IMR-90 (cell line): Measurements from ENCODE around the gene CREG2. TPM values are rescaled to one million over a fixed set of nuclear protein-coding genes. Genes with fewer than 3 reads are reported as not detected.

Source experiments
- ATAC-seq: fragments of 200-7000 bp; cut with Tn5 transposase; 2 replicates; pipeline ENCODE4 v1.9.1; 2020; ENCODE audit warnings: low read depth, mild to moderate bottlenecking, moderate library complexity
- BruUV-seq: library from RNA; stranded (reverse); fragments of 400-500 nt; replicated peaks from 2 replicates; lab custom pipeline; 2021; lab: Mats Ljungman, UMichigan
- CTCF ChIA-PET: fragments of 300-600 bp; formaldehyde crosslinking; extraction: SDS; loops from one replicate; lab custom pipeline; 2021; ENCODE audit warnings: antibody characterized with exemption; lab: Yijun Ruan, JAX
- POLR2A ChIA-PET: fragments of 300-600 bp; sonication (Branson Sonifier 250); formaldehyde crosslinking; loops from one replicate; lab custom pipeline; 2022; ENCODE audit warnings: antibody characterized with exemption; ENCODE audit not compliant: unreplicated experiment; lab: Charles Lee
- DNase-seq: peaks from one replicate; pipeline ENCODE4 v3.0.0; 2013
- H2AFZ ChIP-seq: replicated peaks from 2 replicates; pipeline ENCODE3; 2013; ENCODE audit warnings: low read length, mild to moderate bottlenecking; ENCODE audit not compliant: poor library complexity
- H2AK5ac ChIP-seq: 2 replicates; pipeline ENCODE4 v1.6.1; 2013; ENCODE audit warnings: low read depth, low read length, inconsistent platforms
- H2AK9ac ChIP-seq: replicated peaks from 2 replicates; pipeline ENCODE3; 2013; ENCODE audit warnings: mild to moderate bottlenecking, low read depth, low read length, moderate library complexity; ENCODE audit not compliant: poor library complexity
- H2BK120ac ChIP-seq: 2 replicates; pipeline ENCODE4 v1.6.1; 2013; ENCODE audit warnings: low read depth, low read length, inconsistent platforms
- H2BK15ac ChIP-seq: 3 replicates; pipeline ENCODE4 v1.6.1; 2013; ENCODE audit warnings: low read depth, low read length, inconsistent platforms
- H2BK20ac ChIP-seq: 2 replicates; pipeline ENCODE4 v1.6.1; 2013; ENCODE audit warnings: low read depth, mild to moderate bottlenecking, inconsistent platforms, low read length, moderate library complexity
- H2BK5ac ChIP-seq: 2 replicates; pipeline ENCODE4 v1.6.1; 2013; ENCODE audit warnings: mild to moderate bottlenecking, low read depth, low read length, inconsistent platforms; ENCODE audit not compliant: poor library complexity, severe bottlenecking
- H3K14ac ChIP-seq: replicated peaks from 2 replicates; pipeline ENCODE4 v1.6.1; 2013; ENCODE audit warnings: low read depth, low read length, inconsistent platforms
- H3K18ac ChIP-seq: 2 replicates; pipeline ENCODE4 v1.6.1; 2013; ENCODE audit warnings: low read depth, low read length, control low read depth
- H3K23ac ChIP-seq: 2 replicates; pipeline ENCODE4 v1.6.1; 2013; ENCODE audit warnings: low read depth, low read length, inconsistent platforms
- H3K27ac ChIP-seq: 2 replicates; pipeline ENCODE4 v1.5.1; 2013; ENCODE audit warnings: mild to moderate bottlenecking, control low read depth, low read length; ENCODE audit not compliant: insufficient read depth
- H3K27me3 ChIP-seq: 2 replicates; pipeline ENCODE4 v1.6.1; 2013; ENCODE audit warnings: low read length; ENCODE audit not compliant: control insufficient read depth, insufficient read depth
- H3K36me3 ChIP-seq: 2 replicates; pipeline ENCODE4 v1.6.1; 2013; ENCODE audit warnings: low read length, mixed read lengths; ENCODE audit not compliant: control insufficient read depth, insufficient read depth
- H3K4ac ChIP-seq: 2 replicates; pipeline ENCODE4 v1.6.1; 2013; ENCODE audit warnings: low read depth, low read length, inconsistent platforms
- H3K4me1 ChIP-seq: 2 replicates; pipeline ENCODE4 v1.6.1; 2013; ENCODE audit warnings: low read length, mixed read lengths; ENCODE audit not compliant: control insufficient read depth, insufficient read depth
- H3K4me2 ChIP-seq: 2 replicates; pipeline ENCODE4 v1.6.1; 2013; ENCODE audit warnings: low read depth, mild to moderate bottlenecking, control low read depth, low read length, moderate library complexity
- H3K4me3 ChIP-seq: 2 replicates; pipeline ENCODE4 v1.5.1; 2013; ENCODE audit warnings: low read depth, mild to moderate bottlenecking, control low read depth, low read length, moderate library complexity; ENCODE audit not compliant: insufficient read depth
- H3K56ac ChIP-seq: 2 replicates; pipeline ENCODE4 v1.6.1; 2013; ENCODE audit warnings: low read length, inconsistent platforms; ENCODE audit not compliant: insufficient read depth; ENCODE audit errors: extremely low read depth
- H3K79me1 ChIP-seq, 2 experiments: 2 replicates each; pipeline ENCODE4 v1.6.1; 2013; ENCODE audit warnings: low read length in 2 of 2, inconsistent platforms in 1 of 2, low read depth in 1 of 2
- H3K9ac ChIP-seq: 2 replicates; pipeline ENCODE4 v1.6.1; 2013; ENCODE audit warnings: low read depth, low read length, control low read depth
- H3K9me1 ChIP-seq: 2 replicates; pipeline ENCODE4 v1.6.1; 2013; ENCODE audit warnings: low read length, inconsistent platforms; ENCODE audit not compliant: insufficient read depth
- H3K9me3 ChIP-seq: 2 replicates; pipeline ENCODE4 v1.6.1; 2013; ENCODE audit warnings: low read length; ENCODE audit not compliant: control insufficient read depth, insufficient read depth
- H4K20me1 ChIP-seq: 2 replicates; pipeline ENCODE4 v1.6.1; 2013; ENCODE audit warnings: low read length, inconsistent platforms; ENCODE audit not compliant: insufficient read depth
- H4K5ac ChIP-seq: 2 replicates; pipeline ENCODE4 v1.6.1; 2013; ENCODE audit warnings: mild to moderate bottlenecking, low read depth, low read length, control low read depth
- H4K8ac ChIP-seq, 2 experiments: 2 replicates each; pipeline ENCODE4 v1.6.1; 2013; ENCODE audit warnings: low read depth in 2 of 2, low read length in 2 of 2, control low read depth in 1 of 2, inconsistent platforms in 1 of 2
- H4K91ac ChIP-seq: 2 replicates; pipeline ENCODE4 v1.6.1; 2013; ENCODE audit warnings: low read depth, low read length, inconsistent platforms; ENCODE audit not compliant: insufficient read depth
- WGBS, 2 experiments: methylation state at CpG; one replicate each; pipeline versions ENCODE4 v1.1.5 to v1.1.7; 2013; ENCODE audit warnings: missing lambda C conversion rate in 2 of 2; ENCODE audit not compliant: insufficient read length in 1 of 2; ENCODE audit errors: extremely low coverage in 2 of 2; 5-methylcytosine and 5-hydroxymethylcytosine counted together
- dilution Hi-C: fragments of 300-500 bp; cut with HindIII; formaldehyde crosslinking; loops from one replicate; pipeline ENCODE4 v1.14.3; 2018; ENCODE audit warnings: low sequenced_read_pairs; ENCODE audit not compliant: unreplicated experiment
- in situ Hi-C: fragments of 300-500 bp; cut with MboI; formaldehyde crosslinking; loops from 3 replicates; pipeline ENCODE4 v1.14.3; 2019; ENCODE audit warnings: low sequenced_read_pairs, inconsistent platforms, mixed read lengths
- intact Hi-C: fragments of 100-400 bp; cut with micrococcal nuclease; formaldehyde crosslinking; loops from 2 replicates; pipeline ENCODE4 v1.10.0; 2022
- polyA plus RNA-seq, 3 experiments: library from polyadenylated mRNA; depleted of rRNA; stranded (reverse); fragments of >200 nt; gene quantifications; 2 replicates each; pipeline ENCODE4 v1.2.3, GENCODE V29; 2012; ENCODE audit warnings: low replicate concordance in 1 of 3
- total RNA-seq: library from RNA; depleted of rRNA; stranded (reverse); fragments of >200 nt; gene quantifications from 2 replicates; pipeline ENCODE4 v1.2.3, GENCODE V29; 2012
- TF ChIP-seq, protein P1 (sequence below): fragments of 150-350 bp; IDR thresholded peaks from 2 replicates; pipeline ENCODE4 v1.6.1; 2016; ENCODE audit warnings: low read depth, mild to moderate bottlenecking, low read length, moderate library complexity, borderline replicate concordance

Gene CREG2
- total and polyA plus RNA-seq, 2 of the 4 experiments (the other 2 are of a cell fraction) = 0.17 TPM; not detected in 1

DNA sequence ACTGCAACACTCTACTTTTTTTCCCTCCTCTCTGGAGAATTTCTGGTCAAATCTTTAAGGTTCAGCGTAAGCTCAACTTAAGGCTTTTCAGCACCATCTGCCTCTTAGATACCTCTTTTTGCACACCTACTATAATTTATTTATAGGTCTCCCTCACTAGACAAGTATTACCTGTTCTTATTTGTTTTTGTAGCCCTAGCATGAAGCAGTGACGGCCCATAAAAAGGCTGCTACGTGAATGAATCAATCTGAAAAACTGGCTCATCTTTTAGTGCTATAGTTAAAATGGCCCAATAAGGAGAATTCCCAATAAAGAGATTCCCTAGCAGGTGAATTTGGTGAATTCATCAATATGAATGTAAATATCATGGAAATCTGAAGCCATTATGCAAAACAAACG lies 85.3 kb downstream of the CREG2 start:
- Histone ChIP-seq H3K79me1 (peaks cover 28 to 91% of the 10 kb centered on the region in 2 experiments), H3K9me1 (peaks cover 16% of the 10 kb centered on the region), H4K91ac (no peak overlapping the region), H3K36me3 (peaks cover 3% of the 10 kb centered on the region; the same call in 1 of the 2 replicates), H3K23ac (no peak overlapping the region), H3K4me3 (no peak overlapping the region), H3K18ac (no peak overlapping the region), H4K8ac (no peak overlapping the region), H3K9ac (no peak overlapping the region), H2BK120ac (no peak overlapping the region), H4K5ac (no peak overlapping the region), H2AFZ (no peak overlapping the region), H3K4me1 (peaks cover 8% of the 10 kb centered on the region), H2BK5ac (no peak overlapping the region), H2BK20ac (no peak overlapping the region), H2BK15ac (no peak overlapping the region), H3K27me3 (no peaks in the 10 kb centered on the region), H2AK5ac (no peak overlapping the region), H3K14ac (no peak overlapping the region), H3K9me3 (no peaks in the 10 kb centered on the region), H3K4me2 (no peak overlapping the region), H3K27ac (no peak overlapping the region), H2AK9ac (no peak overlapping the region), H4K20me1 (peaks cover 83% of the 10 kb centered on the region), H3K56ac (no peak overlapping the region), H3K4ac (no peak overlapping the region)
- TF ChIP-seq, protein P1, sequence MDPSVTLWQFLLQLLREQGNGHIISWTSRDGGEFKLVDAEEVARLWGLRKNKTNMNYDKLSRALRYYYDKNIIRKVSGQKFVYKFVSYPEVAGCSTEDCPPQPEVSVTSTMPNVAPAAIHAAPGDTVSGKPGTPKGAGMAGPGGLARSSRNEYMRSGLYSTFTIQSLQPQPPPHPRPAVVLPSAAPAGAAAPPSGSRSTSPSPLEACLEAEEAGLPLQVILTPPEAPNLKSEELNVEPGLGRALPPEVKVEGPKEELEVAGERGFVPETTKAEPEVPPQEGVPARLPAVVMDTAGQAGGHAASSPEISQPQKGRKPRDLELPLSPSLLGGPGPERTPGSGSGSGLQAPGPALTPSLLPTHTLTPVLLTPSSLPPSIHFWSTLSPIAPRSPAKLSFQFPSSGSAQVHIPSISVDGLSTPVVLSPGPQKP = no peak
- ChIA-PET POLR2A (no interaction called here), CTCF (interaction anchor here (1.1 kb wide), 1 partner anchor 67 kb away, joined by 3 read pairs; no protein-coding TSS in a partner anchor)
- no CpG with 5 or more reads among the region's 4 CpGs for WGBS, 2 experiments
- no TSS peak for BruUV-seq
- intact Hi-C loops = no loop called here
- in situ Hi-C loops = no loop called here
- dilution Hi-C loops = no loop called here
- DNase-seq = no peak
- no peak for ATAC-seq
